ENCODE measurements around the gene UNC50.
"Not testable (repeated sequence)": the region's sequence is repeated elsewhere in the genome, so short reads cannot be mapped to it uniquely, and the experiment has no call there.

UNC50 gene

DNA sequence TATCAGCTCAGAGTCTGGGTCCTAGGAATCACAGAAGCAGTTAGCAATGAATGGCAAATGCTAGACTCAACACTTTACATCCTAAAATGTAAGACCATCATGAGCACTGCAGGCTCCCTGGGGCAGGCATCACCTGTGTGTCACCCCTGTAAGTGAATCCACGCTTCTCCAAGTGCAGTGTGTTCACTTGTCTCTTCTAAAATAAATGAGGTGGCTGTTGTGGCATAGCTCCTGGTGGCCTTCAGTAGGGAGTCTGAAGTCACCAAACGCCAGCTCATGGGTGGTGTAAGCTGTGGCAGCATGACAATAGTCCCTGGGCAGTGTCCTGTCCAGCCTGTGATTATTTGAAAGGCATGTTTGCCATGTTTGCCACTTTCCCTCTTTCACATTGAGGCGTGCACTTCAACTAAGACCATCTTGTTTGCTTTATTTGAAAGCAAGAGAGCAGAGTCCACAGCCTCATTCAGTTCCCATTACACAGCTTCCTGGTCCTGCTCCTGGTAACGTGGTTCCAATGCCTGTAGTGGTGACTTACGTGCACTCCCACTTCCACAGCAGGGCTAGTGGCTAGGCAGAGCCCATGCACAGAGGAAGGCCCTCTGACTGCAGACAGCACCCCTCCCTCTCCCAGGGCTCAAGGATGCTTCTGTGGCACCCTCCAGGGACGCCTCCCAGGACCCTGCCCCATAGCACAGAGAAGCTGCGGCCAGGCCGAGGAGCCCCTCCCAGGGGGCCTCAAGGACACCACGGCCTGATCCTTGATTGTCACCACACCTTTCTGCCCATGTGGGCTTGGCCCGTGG, 24.4 kb upstream of the UNC50 start:
- ATAC-seq (replicated peaks) (no peak), DNase-seq (no peak)
- Mint-ChIP-seq H3K9me3 (no peaks in the 10 kb centered on the region), H3K27me3 (no peaks in the 10 kb centered on the region), H3K4me1 (peaks cover 7 to 14% of the 10 kb centered on the region in 2 donors), H3K4me3 (no peak overlapping the region), H3K36me3 (peaks cover 12 to 36% of the 10 kb centered on the region in 2 donors), H3K27ac (no peak overlapping the region)

DNA sequence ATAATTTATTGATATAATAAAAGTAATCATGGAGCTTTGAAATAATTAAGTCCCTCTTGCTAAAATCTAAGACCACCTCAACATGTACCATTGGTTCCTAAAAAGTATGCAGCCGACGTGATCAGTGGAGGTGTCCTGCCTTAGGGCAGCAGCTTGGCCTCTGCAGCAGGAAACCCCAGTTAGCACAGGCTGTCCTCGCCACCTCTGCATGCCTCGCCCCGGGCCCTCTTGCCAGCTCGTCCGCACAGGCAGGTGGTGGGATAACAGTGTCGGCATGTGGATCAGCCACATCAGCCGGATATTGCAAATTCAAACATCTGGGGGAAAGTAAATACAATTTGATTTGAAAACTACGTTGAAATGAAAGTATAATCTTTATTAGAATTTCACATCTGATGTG, 23.0 kb upstream of the UNC50 start:
- Mint-ChIP-seq H3K9me3 (no peaks in the 10 kb centered on the region), H3K27me3 (no peaks in the 10 kb centered on the region), H3K36me3 (peaks cover 12 to 31% of the 10 kb centered on the region in 2 donors), H3K27ac (no peak overlapping the region), H3K4me3 (no peak overlapping the region), H3K4me1 (peaks cover 7 to 13% of the 10 kb centered on the region in 2 donors)
- ATAC-seq (replicated peaks), result no peak
- DNase-seq, result no peak

DNA sequence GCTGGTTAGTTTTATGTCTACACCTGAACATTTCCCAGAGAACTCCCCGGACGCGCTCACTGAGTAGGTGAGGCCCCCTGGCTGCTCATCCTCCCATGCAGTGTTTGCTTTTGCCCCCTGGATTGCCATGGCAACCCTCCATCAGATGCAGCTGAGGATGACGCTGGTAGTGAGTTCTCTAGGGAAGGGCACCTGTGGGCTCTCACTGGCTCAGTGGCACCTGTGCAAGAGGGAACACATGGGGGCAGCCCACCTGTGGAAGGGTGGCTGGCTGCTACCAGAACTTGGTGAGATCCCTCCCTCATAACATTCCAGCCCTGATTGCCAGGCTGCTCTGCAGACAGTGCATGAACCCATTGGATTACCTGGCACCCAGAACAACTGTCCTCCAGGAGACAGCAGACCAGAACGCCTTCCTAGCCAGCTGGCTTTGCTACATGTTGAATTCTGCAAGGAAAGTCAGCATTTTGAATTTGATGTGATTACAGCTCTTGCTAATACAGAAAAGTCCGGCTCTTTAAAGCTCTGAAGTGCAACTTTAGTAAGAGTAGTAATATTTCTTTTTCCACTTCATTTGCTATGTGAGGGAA, 21.7 kb upstream of the UNC50 start:
- no peak for DNase-seq
- peaks cover 16 to 43% of the 10 kb centered on the region in 2 donors for H3K36me3 Mint-ChIP-seq
- no peaks in the 10 kb centered on the region for H3K9me3 Mint-ChIP-seq
- no peak overlapping the region for H3K27ac Mint-ChIP-seq
- no peak for ATAC-seq (replicated peaks)
- no peak overlapping the region for H3K4me3 Mint-ChIP-seq
- no peaks in the 10 kb centered on the region for H3K27me3 Mint-ChIP-seq
- peaks cover 0 to under 1% of the 10 kb centered on the region in 2 donors for H3K4me1 Mint-ChIP-seq

DNA sequence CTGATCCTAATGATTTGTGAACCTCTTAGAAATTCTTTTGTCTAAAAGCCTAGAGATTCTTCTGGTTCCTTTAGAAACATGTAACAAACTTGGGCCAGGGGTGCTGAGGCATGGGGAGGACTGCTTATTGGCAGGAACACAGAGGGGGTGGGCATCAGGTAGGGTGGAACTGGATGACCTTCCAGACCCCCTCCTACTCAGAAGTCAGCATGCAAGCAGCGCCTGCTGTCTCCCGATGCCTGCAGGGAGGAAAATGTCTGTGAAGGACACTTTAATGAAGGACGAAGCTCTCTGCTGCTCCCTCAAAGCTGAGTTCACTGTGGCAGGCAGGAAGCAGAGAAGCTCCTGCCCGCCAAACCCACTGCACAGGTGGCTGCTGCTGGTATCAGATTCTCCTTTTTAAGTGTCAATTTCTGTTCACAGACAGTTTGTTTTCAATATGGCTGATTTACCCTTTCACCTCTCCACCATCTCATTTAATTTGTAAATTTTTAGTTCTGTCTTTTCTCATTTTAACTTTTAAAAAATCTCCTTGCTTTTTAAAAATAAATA, 19.4 kb upstream of the UNC50 start:
- ATAC-seq (replicated peaks) (no peak), DNase-seq (no peak)
- no peaks in the 10 kb centered on the region for H3K4me1 Mint-ChIP-seq
- no peak overlapping the region for H3K4me3 Mint-ChIP-seq
- H3K9me3 Mint-ChIP-seq, result peaks cover 4% of the 10 kb centered on the region in 2 donors
- H3K27me3 Mint-ChIP-seq, result no peaks in the 10 kb centered on the region
- peaks cover 17 to 42% of the 10 kb centered on the region in 2 donors for H3K36me3 Mint-ChIP-seq
- peak overlapping the region; percentile 17 for H3K27ac Mint-ChIP-seq

DNA sequence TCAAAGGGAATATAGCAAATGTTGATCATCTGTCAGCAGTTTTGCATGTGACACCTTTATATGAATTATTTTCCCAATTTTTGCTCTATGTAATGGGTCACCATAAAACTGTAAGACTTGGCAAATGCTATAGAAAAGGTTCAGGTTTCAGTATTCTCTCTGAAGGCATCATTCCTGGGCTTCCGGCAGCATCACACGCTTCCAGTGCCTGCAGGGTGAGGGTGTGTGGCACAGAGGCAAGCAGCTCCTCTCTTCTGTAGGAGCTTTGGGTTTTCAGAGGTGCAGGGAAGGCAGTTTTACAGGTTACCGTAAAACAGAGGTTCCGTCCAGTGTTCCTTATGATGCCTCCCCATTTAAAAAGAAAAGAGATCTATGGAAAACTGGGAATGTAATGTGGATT, 18.9 kb upstream of the UNC50 start:
- H3K4me3 Mint-ChIP-seq, result no peak overlapping the region
- no peak for ATAC-seq (replicated peaks)
- no peak overlapping the region for H3K27ac Mint-ChIP-seq
- no peaks in the 10 kb centered on the region for H3K4me1 Mint-ChIP-seq
- DNase-seq, result no peak
- H3K9me3 Mint-ChIP-seq, result peaks cover 5 to 6% of the 10 kb centered on the region in 2 donors
- H3K36me3 Mint-ChIP-seq, result peaks cover 18 to 40% of the 10 kb centered on the region in 2 donors
- H3K27me3 Mint-ChIP-seq, result no peaks in the 10 kb centered on the region

DNA sequence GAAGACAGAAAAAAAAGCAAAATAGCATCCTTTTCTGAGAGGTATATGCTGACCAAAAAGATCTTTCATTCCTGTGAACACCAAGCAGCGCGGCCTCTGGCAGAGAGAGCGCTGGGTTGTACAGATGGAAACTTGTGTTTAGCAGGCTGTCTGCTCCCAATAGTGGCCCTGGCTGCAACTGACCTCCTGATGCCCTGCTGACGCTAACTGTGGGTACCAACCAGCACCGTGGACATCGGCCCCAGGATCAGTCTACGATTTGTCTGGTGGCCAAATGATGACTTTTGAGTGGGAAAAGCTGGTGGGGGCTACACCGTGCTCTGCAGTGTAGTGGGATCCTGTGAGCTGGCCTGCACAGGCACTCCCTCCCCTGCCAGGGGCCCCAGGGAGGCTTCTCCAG, 15.8 kb upstream of the UNC50 start:
- no peak overlapping the region for H3K27ac Mint-ChIP-seq
- no peaks in the 10 kb centered on the region for H3K27me3 Mint-ChIP-seq
- H3K4me1 Mint-ChIP-seq, result no peaks in the 10 kb centered on the region
- ATAC-seq (replicated peaks), result no peak
- H3K9me3 Mint-ChIP-seq, result peaks cover 5 to 6% of the 10 kb centered on the region in 2 donors
- no peak overlapping the region for H3K4me3 Mint-ChIP-seq
- no peak for DNase-seq
- peaks cover 21 to 46% of the 10 kb centered on the region in 2 donors for H3K36me3 Mint-ChIP-seq

DNA sequence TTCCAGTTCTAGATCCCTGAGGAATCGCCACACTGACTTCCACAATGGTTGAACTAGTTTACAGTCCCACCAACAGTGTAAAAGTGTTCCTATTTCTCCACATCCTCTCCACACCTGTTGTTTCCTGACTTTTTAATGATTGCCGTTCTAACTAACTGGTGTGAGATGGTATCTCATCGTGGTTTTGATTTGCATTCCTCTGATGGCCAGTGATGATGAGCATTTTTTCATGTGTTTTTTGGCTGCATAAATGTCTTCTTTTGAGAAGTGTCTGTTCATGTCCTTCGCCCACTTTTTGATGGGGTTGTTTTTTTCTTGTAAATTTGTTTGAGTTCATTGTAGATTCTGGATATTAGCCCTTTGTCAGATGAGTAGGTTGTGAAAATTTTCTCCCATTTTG, 13.7 kb upstream of the UNC50 start:
- H3K4me3 Mint-ChIP-seq; H3K9me3 Mint-ChIP-seq; DNase-seq; ATAC-seq (replicated peaks); H3K27me3 Mint-ChIP-seq; H3K4me1 Mint-ChIP-seq; H3K27ac Mint-ChIP-seq: not testable (repeated sequence)
- H3K36me3 Mint-ChIP-seq, result peaks cover 23 to 55% of the 10 kb centered on the region in 2 donors

DNA sequence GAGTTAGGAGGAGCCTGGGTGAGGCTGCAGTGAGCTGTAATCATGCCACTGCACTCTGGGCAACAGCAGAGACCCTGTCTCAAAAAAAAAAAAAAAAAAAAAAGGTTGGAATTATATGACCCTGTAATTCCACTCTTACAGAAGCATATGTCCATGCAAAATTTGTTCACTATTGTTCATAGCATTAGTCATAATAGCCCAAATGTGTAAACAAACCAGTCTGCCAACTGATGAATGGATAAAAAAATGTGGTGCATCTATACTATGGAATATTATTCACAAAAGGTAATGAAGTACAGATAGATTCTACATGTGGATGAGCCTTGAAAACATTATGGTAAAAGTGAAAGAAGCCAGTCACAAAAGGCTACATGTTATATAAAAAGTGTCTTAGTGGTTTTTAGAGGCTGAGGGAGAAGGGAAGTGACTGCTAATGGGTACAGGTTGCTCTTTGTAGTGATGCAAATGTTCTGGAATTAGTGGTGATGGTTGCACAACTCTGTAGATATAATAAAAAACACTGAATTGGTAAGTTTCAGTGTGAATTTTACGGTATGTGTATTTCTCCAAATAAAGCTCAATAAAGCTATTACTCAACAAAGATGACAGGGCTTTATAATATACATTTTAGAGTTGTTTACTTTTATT, 9.5 kb upstream of the UNC50 start:
- H3K9me3 Mint-ChIP-seq, result peaks cover 2% of the 10 kb centered on the region in 2 donors
- DNase-seq, result no peak
- no peak overlapping the region for H3K4me3 Mint-ChIP-seq
- no peak for ATAC-seq (replicated peaks)
- peaks cover 17 to 32% of the 10 kb centered on the region in 2 donors for H3K36me3 Mint-ChIP-seq
- no peaks in the 10 kb centered on the region for H3K27me3 Mint-ChIP-seq
- H3K4me1 Mint-ChIP-seq, result no peaks in the 10 kb centered on the region
- no peak overlapping the region for H3K27ac Mint-ChIP-seq

DNA sequence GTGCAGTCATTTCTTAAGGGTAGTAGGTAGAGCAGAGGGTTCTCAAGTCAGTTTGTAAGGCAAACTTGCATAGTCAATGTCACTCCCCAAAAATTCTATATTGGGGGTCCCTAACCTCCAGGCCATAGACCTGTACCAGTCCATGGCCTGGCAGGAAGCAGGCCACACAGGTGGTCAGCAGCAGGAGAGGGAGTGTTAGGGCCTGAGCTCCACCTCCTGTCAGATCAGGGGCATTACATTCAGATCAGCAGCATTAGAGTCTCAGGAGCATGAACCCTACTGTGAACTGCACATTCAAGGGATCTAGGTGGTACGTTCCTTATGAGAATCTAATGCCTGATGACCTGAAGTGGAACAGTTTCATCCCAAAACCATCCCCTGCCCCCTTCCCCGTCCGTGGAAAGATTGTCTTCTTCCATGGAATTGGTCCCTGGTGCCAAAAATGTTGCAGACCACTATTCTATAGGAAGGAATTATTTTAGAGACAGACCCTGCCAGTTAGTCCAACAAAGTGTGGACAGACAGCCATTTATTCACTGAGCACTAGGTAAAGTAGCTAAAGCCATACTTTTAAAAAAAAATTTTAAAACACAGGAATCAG, 6.8 kb upstream of the UNC50 start:
- no peaks in the 10 kb centered on the region for H3K9me3 Mint-ChIP-seq
- ATAC-seq (replicated peaks) (peak; percentile 78 to 82), DNase-seq (peak; percentile 19)
- peaks cover 14 to 25% of the 10 kb centered on the region in 2 donors for H3K4me1 Mint-ChIP-seq
- no peak overlapping the region for H3K27ac Mint-ChIP-seq
- H3K36me3 Mint-ChIP-seq, result peaks cover 13 to 26% of the 10 kb centered on the region in 2 donors
- H3K4me3 Mint-ChIP-seq, result no peak overlapping the region
- H3K27me3 Mint-ChIP-seq, result no peaks in the 10 kb centered on the region

DNA sequence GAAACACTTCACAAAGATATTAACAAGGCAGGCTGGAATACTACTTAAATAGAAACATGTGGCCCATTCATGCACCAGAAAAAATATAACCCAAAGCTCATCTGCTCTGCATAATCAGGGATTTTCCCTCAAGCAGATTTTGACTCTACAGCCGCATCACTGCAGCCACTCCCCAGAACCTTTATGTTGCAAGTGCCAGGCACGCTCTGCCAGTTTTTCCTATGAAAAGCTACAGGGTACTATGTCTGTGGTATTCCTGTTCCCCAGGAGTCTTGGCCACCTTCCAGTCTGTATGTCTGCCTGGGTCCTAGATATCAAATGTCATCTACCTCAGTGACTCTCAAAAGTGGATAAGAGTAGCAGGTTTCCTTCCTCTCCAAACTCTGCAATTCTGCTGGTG, 3.8 kb upstream of the UNC50 start:
- no peak overlapping the region for H3K4me3 Mint-ChIP-seq
- ATAC-seq (replicated peaks), result peak; percentile 19 to 40
- peaks cover 28 to 41% of the 10 kb centered on the region in 2 donors for H3K4me1 Mint-ChIP-seq
- H3K27ac Mint-ChIP-seq, result peak overlapping the region; percentile 25
- no peaks in the 10 kb centered on the region for H3K9me3 Mint-ChIP-seq
- no peaks in the 10 kb centered on the region for H3K27me3 Mint-ChIP-seq
- DNase-seq, result no peak
- H3K36me3 Mint-ChIP-seq, result peaks cover 12% of the 10 kb centered on the region in 2 donors

DNA sequence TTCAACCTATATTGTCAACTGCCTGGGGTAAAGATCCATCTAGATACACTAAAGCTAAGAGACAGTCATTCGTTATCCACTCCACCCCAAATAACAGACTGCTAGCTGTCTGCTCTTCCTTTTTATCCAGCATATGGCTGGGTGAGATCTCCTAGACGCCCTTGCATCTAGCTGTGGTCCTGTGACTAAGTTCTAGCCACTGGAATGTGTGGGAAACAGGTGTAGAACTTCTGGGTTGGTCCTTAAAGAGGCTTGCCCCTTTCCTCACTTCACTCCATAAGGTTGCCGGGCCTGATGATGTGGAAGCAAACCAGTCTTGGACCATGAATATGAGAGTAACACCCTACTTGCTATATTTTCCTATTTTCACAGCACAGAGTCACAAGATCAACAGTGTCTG, 3.3 kb upstream of the UNC50 start:
- Mint-ChIP-seq H3K4me3 (no peak overlapping the region), H3K4me1 (peaks cover 31 to 46% of the 10 kb centered on the region in 2 donors)

DNA sequence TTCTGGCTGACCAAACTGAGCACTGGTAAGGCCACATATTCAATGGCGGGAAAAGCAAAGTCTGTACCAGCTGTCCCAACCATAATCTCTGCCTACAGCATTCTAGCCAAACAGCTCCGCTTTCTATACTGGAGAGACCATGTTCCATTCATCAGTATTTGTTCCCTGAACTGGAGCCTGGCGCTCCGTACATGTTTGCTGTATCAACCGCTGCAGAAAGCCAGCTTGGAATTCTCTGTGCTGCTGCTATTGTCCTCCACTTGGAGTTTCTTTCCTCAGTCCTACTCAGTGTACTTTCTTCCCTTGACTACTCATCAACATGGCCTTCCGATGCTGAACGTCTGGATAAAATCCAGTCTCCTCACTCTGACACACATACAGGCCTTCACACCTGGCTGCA, 2.0 kb upstream of the UNC50 start:
- Mint-ChIP-seq H3K36me3 (peaks cover 9 to 14% of the 10 kb centered on the region in 2 donors), H3K4me3 (peak overlapping the region in 1 of 2 donors; percentile 14), H3K9me3 (no peaks in the 10 kb centered on the region), H3K27me3 (no peaks in the 10 kb centered on the region), H3K27ac (no peak overlapping the region), H3K4me1 (peaks cover 35 to 55% of the 10 kb centered on the region in 2 donors)
- DNase-seq (no peak), ATAC-seq (replicated peaks) (no peak)

More for the DNA sequence above, 3.3 kb upstream of the UNC50 start:
- peaks cover 8 to 12% of the 10 kb centered on the region in 2 donors for H3K36me3 Mint-ChIP-seq
- no peaks in the 10 kb centered on the region for H3K9me3 Mint-ChIP-seq
- H3K27me3 Mint-ChIP-seq, result no peaks in the 10 kb centered on the region
- ATAC-seq (replicated peaks), result no peak
- peak overlapping the region; percentile 37 for H3K27ac Mint-ChIP-seq
- DNase-seq, result no peak

DNA sequence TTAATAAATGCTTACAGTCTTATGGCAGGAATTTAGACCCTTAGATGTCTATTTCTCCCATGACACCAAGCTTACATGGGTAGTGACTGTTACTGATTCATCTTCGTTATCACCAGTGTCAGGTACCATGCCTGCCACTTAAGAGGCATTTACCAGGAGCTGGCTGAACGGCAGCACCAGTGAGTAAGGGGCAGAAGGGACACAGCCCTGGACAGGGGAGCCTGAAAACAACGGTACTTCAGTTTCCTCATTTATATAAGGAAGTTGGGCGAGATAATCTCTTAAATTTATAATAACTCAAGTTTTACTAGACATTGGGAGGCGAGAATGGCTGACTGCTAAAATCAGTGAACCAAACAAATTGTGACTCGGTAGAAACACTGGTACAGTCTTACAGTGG, 1.3 kb upstream of the UNC50 start:
- peaks cover 10 to 16% of the 10 kb centered on the region in 2 donors for H3K36me3 Mint-ChIP-seq
- no peak for ATAC-seq (replicated peaks)
- H3K9me3 Mint-ChIP-seq, result no peaks in the 10 kb centered on the region
- H3K4me1 Mint-ChIP-seq, result peaks cover 35 to 55% of the 10 kb centered on the region in 2 donors
- H3K27me3 Mint-ChIP-seq, result no peaks in the 10 kb centered on the region
- peak overlapping the region; percentile 97 for H3K27ac Mint-ChIP-seq
- no peak for DNase-seq
- H3K4me3 Mint-ChIP-seq, result peak overlapping the region; percentile 91 to 97

DNA sequence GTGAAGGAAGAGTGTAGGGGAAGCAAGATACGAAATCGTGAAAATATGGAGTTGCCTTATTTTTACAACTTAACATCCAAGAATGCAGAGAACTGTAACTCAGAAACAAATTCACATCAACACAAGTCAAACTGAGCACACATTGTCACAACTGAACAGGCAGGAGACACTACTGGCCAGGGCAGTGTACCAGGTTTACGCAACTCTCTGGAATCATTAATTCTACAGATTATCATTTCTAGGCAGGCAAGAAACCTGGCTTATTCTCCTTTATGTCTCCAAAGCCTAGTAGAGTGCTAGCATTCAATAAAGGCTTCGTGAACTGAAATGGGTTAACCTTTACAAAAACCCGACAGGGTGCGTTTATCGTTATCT, 661 bp upstream of the UNC50 start:
- Mint-ChIP-seq H3K36me3 (peaks cover 10 to 16% of the 10 kb centered on the region in 2 donors), H3K4me3 (peak overlapping the region; percentile 91 to 97), H3K27ac (peak overlapping the region; percentile 97), H3K9me3 (no peaks in the 10 kb centered on the region), H3K27me3 (no peaks in the 10 kb centered on the region), H3K4me1 (peaks cover 35 to 55% of the 10 kb centered on the region in 2 donors)
- DNase-seq (no peak), ATAC-seq (replicated peaks) (peak; percentile 3)
